Forelimb muscle (tissue), 1 donor: ENCODE measurements around the gene MYDGF. TPM values are rescaled to one million over a fixed set of nuclear protein-coding genes. Genes with fewer than 3 reads are reported as not detected.
"Not testable (repeated sequence)": the region's sequence is repeated elsewhere in the genome, so short reads cannot be mapped to it uniquely, and the experiment has no call there.

ENCODE experiments used
- DNase-seq: peaks from one replicate; pipeline ENCODE4 v3.0.0-alpha.2; 2013; ENCODE audit warnings: low read depth
- polyA plus RNA-seq: library from polyadenylated mRNA; unstranded; fragments of 120-200 nt; gene quantifications from one replicate; pipeline ENCODE4 v1.2.1, GENCODE V29; 2013; ENCODE audit not compliant: insufficient read length

The MYDGF gene
- polyA plus RNA-seq = 55.5 TPM

DNA sequence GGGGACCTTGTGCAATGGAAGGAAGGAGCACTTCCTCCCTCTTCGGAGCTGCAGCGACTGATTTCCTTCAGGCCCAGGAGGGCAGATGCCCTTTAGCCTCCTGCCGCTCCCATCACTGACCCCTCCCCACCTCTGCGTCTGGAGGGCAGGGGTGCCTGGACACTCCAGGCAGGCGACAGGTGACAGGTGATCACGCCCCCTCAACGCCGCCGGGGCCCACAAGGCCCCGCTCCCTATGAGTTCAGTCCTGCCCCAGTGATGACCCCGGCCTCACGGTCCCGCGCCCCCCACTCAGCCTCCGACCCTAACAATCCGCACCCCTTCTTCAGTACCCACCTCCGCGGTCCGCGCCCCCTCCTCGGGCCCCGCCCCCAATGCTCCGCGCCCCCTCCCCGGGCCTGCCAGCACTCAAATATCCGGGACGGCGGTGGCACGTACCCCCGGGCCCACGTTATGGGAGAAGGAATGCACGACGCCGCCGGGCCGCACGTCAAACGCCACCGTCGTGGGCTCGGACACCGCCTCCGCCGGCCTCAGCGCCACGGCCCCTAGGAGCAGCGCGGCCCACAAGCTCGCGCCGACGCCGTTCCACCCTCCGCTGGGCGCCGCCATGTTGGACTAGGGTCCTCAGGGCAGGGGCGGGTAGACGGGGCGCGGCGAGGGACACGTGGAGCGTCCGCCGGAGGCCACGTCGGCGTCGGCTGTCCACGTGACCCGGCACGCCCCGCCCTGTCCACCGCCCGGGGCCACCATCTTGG lies at the start of gene MYDGF:
MYDGF (minus strand) TSS at position 620 of the 758 bp plus-strand sequence; CDS start at position 612, 8 bp downstream.
- DNase-seq = peak; percentile 48

- no peak for DNase-seq
These were observed 49.3 kb upstream of the MYDGF start for GRCh38 chr19:4719499-4719866.

- no peak for DNase-seq
These were observed 48.0 kb upstream of the MYDGF start for GRCh38 chr19:4717966-4718701.

DNA sequence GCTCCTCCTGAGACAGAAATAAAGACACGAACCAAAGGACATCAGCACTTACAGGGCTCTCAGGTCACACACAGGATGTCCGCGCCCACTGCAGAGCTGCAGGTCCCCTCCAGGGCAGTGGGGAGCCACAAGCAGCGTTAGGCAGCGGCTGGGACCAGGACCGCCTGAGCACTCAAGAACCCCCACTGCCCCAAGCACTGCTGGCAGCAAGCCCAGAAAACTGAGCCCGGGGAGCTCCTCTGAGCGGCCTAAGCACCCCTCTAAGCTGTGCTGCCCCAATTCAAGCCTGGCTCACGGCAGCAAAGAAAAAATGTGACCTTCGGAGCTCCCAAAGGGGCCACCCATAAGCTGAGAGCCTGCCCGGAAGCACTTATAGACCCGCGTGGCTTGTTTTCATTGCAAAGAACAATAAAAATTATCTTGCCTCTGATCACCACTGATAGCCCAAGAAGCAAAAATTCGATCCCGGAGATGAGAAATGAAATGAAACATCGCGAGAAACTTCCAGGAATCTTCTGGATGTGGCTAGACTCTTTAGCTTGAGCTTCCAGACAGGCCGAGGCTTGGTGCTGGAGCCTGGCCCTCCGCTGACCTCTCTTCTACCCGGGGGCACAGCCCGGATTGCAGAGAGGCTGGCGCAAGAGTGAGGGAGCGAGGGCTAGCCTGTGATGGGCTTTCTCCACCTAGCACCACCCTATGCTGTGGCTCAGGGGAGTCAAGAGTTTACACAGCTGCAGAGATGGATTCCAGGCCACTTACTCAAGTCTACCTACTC lies 47.2 kb upstream of the MYDGF start:
- DNase-seq = no peak

GRCh38 chr19:4715529-4716221 lies 45.5 kb upstream of the MYDGF start:
- DNase-seq = no peak

- DNase-seq = not testable (repeated sequence)
These were observed 45.0 kb upstream of the MYDGF start for GRCh38 chr19:4715178-4715528.

- DNase-seq = no peak
These were observed 43.9 kb upstream of the MYDGF start for GRCh38 chr19:4714016-4714415.

GRCh38 chr19:4713384-4713951 lies 43.3 kb upstream of the MYDGF start:
- DNase-seq = no peak

DNA sequence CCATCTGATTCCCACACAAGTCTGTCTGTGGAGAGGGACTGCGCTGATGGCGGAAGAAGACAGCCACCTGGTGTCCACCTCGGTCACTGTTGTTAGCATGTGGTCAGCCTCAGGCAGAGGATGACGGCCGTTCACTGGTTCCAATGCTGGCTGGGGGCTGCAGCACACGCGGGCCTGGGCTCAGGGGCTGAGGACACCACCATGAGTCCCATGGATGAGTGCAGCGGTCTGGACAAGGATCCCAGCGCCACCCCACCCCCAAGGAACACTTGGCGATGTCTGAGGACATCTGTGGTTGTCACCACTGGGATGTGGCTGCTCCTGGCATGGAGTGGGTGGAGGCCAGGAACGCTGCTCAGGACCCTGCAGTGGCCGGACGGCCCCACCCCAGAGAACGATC lies 42.6 kb upstream of the MYDGF start:
- no peak for DNase-seq

DNA sequence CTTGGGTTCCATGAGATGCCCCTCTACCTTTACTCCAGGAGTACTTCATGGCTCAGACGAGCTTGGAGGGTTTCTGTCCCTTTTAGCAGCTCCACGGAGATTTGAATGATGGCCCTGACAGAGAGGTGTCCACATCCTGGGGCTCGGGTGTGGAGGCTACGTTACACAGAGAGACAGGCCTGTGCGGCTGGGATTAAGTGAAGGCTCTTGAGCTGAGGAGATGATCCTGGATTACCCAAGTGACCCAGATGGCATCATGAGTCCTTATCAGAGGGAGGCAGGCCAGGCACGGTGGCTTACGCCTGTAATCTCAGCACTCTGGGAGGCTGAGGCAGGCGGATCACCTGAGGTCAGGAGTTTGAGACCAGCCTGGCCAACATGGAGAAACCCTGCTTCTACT lies 41.1 kb upstream of the MYDGF start:
- DNase-seq = no peak

DNA sequence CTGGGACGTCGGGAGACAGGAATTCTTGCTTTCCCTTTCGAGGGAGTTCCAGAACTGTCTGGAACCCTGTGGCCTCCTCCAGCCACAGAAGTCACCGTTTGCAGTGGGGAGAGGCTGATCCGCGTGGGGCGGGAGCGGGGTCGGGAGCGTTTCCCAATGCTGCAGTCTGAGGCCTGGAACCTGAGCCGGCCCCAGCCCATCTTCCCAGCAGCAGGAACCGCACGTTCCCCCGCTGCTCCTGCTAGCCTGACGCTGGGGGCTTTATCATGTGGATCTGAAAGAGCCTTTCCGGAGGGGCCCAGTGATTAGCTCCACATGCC lies 40.1 kb upstream of the MYDGF start:
- DNase-seq = no peak

DNA sequence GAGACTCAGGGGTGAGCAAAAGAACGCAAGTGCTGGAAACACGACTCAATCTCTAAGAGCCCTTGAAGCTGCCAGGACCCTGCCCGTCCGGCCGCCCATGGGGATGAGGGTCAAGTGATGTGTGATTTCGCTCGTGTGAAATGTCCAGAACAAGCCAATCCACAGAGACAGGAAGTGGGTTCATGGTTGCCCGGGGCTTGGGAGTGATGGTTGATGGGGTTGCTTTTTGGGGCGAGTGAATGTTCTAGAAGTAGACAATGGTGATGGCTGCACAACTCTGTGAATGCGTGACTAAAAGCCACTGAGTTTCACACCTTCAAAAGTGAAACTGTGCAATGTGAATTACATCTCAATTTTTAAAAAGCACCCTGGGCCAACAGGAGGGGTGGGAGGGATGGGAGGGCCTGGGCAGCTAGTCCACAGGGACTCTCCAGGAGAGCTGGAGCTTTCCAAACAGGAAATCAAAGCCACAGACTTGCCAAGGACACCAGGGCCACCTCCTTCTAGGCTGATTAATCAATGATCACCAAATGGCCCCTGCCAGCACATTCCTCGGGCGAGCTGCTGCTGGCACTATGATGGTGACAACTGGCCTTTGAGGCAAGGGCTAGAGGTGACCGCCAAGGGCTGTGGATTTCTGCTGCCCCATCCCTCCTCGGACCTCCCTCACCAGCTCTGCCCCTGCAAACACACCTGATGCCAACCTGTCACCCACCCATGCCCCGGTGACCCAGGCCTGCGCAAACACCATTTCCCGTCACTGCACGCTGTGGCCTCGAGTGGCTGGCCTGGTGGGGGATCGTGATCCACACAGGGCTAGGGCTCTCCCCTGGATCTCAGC lies 39.5 kb upstream of the MYDGF start:
- DNase-seq = no peak

- DNase-seq = no peak
These were observed 38.0 kb upstream of the MYDGF start for GRCh38 chr19:4707956-4708650.

DNA sequence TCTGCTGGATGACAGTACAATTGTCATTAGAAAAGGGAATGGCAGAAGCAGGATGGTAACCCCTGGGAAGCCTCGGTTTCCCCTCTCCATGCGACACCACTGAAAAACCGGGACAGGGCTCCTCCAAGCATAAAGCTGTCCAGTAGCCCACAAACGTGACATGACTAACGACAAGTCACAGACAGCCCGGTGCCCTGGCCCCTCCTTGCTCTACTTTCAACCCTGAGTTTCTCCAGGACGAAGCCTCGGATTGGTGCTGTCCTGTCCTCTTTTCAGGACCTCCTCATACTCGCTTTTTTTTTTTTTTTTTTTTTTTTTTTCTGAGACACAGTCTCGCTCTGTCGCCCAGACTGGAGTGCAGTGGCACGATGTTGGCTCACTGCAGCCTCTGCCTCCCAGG lies 37.2 kb upstream of the MYDGF start:
- no peak for DNase-seq

GRCh38 chr19:4705413-4706131 lies 35.4 kb upstream of the MYDGF start:
- no peak for DNase-seq

DNA sequence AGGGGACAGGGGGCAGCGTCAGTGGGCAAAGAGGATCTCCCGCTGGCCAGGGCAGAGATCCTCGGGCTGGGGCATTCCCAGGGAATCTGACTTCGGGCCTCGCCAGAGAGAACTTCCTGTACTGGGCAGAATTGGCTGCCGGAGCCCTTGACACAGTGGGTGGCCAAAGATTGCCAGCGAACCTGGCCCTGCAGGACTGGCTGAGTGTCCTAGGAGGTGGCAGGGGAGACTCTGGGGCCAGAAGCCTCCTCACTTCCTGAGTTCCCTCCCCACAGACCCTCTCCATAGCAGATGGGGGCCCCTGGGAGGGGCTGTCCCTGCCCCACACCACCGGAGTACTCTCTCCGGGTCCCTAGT lies 34.2 kb upstream of the MYDGF start:
- no peak for DNase-seq

- no peak for DNase-seq
These were observed 33.7 kb upstream of the MYDGF start for GRCh38 chr19:4703671-4704316.

GRCh38 chr19:4702764-4703163 lies 32.6 kb upstream of the MYDGF start:
- no peak for DNase-seq

- no peak for DNase-seq
These were observed 31.4 kb upstream of the MYDGF start for GRCh38 chr19:4701557-4701956.
